ENCODE data around the gene ABHD14A. TPM values are rescaled to one million over a fixed set of nuclear protein-coding genes. Genes with fewer than 3 reads are reported as not detected.

ABHD14A gene
- total RNA-seq, 2 experiments from 2014 or later, result 10.2 to 12.9 TPM

GRCh38 chr3:51970606-51971300 is 4.1 kb upstream of the ABHD14A start:
- Mint-ChIP-seq H3K27ac (no peak overlapping the region), H3K4me1 (peaks cover 17% of the 10 kb centered on the region), H3K27me3 (no peaks in the 10 kb centered on the region), H3K36me3 (peaks cover 3% of the 10 kb centered on the region), H3K4me3 (no peak overlapping the region), H3K9me3 (no peaks in the 10 kb centered on the region)
- DNase-seq, result no peak

- Mint-ChIP-seq H3K9me3 (no peaks in the 10 kb centered on the region), H3K4me1 (peaks cover 17% of the 10 kb centered on the region), H3K27me3 (no peaks in the 10 kb centered on the region), H3K36me3 (peaks cover 3% of the 10 kb centered on the region), H3K4me3 (no peak overlapping the region), H3K27ac (no peak overlapping the region)
- DNase-seq, result no peak
These were observed 3.5 kb upstream of the ABHD14A start for GRCh38 chr3:51971350-51971749.

- Mint-ChIP-seq H3K4me1 (peaks cover 24% of the 10 kb centered on the region), H3K27ac (peak overlapping the region; percentile 95), H3K27me3 (no peaks in the 10 kb centered on the region), H3K36me3 (peaks cover 3% of the 10 kb centered on the region), H3K4me3 (peak overlapping the region; percentile 97), H3K9me3 (no peaks in the 10 kb centered on the region)
- peak; percentile 39 for DNase-seq
These were observed 444 bp upstream of the ABHD14A start for GRCh38 chr3:51974277-51974962.

DNA sequence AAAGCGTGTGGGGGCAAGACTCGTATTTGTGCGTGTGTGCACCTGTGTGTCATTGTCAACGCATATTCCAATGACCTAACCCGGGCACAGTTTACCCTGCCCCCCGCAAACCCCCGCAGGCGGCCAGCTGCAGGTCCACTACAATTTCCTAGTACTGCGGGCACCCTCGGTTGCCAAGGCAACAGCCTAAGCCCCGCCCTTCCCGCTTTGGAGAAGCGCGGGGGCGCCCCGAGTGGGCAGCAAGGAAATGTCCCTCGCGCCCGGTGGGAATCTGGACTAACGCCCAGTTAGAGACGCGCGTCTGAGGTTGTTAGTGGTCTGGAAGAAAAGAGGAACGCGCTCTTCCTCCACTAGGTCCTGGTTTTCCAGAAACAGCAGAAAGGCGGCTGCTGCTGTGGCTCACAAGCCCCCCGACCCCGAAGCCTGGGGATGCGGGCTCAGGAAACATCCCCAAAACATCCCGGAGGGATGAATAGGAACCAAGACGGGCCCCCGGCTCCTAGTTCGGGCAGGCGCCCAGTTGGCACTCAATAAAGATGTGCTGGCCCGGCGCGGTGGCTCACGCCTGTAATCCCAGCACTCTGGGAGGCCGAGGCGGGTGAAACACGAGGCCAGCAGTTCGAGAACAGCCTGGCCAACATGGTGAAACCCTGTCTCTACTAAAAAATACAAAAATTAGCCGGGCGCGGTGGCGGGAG is 1.1 kb downstream of the ABHD14A start:
- Mint-ChIP-seq H3K4me3 (peak overlapping the region; percentile 83), H3K36me3 (peaks cover 2% of the 10 kb centered on the region), H3K27me3 (no peaks in the 10 kb centered on the region), H3K9me3 (no peaks in the 10 kb centered on the region), H3K4me1 (peaks cover 24% of the 10 kb centered on the region), H3K27ac (no peak overlapping the region)
- DNase-seq, result peak; percentile 48

DNA sequence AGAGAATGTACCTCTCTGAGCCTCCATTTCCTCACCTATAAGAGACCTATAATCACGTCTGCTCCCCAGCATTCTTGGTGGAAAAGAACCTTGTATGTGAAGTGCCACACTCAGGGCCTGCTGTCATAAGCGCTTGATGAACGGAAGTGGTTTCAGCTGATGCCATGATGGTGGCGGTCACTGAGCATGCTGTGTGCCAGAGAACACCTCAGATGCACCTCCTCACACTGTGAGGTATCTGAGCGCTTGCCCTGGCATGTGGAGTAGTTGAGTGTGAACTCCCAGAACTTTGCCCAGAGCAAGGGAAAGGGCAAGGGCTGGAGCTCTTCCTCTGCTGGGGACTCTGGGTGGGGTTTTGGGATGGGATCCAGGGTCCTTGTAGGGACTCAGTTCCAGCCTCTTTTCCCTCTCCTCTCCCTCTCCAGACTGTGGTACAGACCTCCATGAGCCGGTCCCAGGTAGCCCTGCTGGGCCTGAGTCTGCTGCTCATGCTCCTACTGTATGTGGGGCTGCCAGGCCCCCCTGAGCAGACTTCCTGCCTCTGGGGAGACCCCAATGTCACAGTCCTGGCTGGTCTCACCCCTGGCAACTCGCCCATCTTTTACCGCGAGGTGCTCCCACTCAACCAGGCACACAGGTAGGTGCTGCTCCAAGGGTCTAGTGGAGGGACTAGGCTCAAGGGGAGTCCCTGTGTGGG is 2.7 kb downstream of the ABHD14A start:
- DNase-seq, result no peak
- H3K4me1 Mint-ChIP-seq, result peaks cover 30% of the 10 kb centered on the region
- H3K36me3 Mint-ChIP-seq, result peaks cover 1% of the 10 kb centered on the region
- H3K27ac Mint-ChIP-seq, result peak overlapping the region; percentile 64
- no peak overlapping the region for H3K4me3 Mint-ChIP-seq
- no peaks in the 10 kb centered on the region for H3K9me3 Mint-ChIP-seq
- no peaks in the 10 kb centered on the region for H3K27me3 Mint-ChIP-seq

- Mint-ChIP-seq H3K27me3 (no peaks in the 10 kb centered on the region), H3K4me3 (no peak overlapping the region), H3K27ac (no peak overlapping the region), H3K4me1 (peaks cover 32% of the 10 kb centered on the region), H3K36me3 (peaks cover 1% of the 10 kb centered on the region), H3K9me3 (no peaks in the 10 kb centered on the region)
- DNase-seq, result no peak
These were observed 3.3 kb downstream of the ABHD14A start for GRCh38 chr3:51978143-51978502.

DNA sequence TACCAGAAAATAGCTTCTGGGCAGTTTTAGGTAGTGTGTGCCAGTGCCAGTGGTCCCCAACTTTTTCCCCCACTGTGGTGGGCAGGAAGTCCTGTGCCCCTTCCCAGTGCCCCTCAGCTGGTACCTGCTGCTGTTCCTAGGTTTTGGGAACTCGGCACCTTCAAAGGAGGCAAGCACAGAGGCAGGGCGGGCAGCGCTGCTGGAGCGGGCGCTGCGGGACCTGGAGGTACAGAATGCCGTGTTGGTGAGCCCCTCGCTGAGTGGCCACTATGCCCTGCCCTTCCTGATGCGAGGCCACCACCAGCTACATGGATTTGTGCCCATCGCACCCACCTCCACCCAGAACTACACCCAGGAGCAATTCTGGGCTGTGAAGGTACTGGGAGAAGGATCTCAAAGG is 5.4 kb downstream of the ABHD14A start:
- H3K27me3 Mint-ChIP-seq, result no peaks in the 10 kb centered on the region
- no peak for DNase-seq
- no peaks in the 10 kb centered on the region for H3K9me3 Mint-ChIP-seq
- H3K4me3 Mint-ChIP-seq, result no peak overlapping the region
- H3K27ac Mint-ChIP-seq, result no peak overlapping the region
- peaks cover 31% of the 10 kb centered on the region for H3K4me1 Mint-ChIP-seq
- no peaks in the 10 kb centered on the region for H3K36me3 Mint-ChIP-seq

- Mint-ChIP-seq H3K36me3 (no peaks in the 10 kb centered on the region), H3K27ac (peak overlapping the region; percentile 89), H3K27me3 (no peaks in the 10 kb centered on the region), H3K4me3 (peak overlapping the region; percentile 88), H3K9me3 (no peaks in the 10 kb centered on the region), H3K4me1 (peaks cover 18% of the 10 kb centered on the region)
- DNase-seq, result peak; percentile 56
These were observed 7.5 kb downstream of the ABHD14A start for GRCh38 chr3:51982352-51982837.

GRCh38 chr3:51982838-51983577 is 8.1 kb downstream of the ABHD14A start, which contains the start of gene ACY1:
ACY1 (plus strand) TSS chr3:51983535; CDS start chr3:51984065, 530 bp downstream.
- Mint-ChIP-seq H3K4me1 (peaks cover 15% of the 10 kb centered on the region), H3K27ac (peak within 1 kb of the TSS; percentile 89), H3K36me3 (no peaks in the 10 kb centered on the region), H3K9me3 (no peaks in the 10 kb centered on the region), H3K4me3 (peak within 1 kb of the TSS; percentile 88), H3K27me3 (no peaks in the 10 kb centered on the region)
- DNase-seq, result peak; percentile 91

DNA sequence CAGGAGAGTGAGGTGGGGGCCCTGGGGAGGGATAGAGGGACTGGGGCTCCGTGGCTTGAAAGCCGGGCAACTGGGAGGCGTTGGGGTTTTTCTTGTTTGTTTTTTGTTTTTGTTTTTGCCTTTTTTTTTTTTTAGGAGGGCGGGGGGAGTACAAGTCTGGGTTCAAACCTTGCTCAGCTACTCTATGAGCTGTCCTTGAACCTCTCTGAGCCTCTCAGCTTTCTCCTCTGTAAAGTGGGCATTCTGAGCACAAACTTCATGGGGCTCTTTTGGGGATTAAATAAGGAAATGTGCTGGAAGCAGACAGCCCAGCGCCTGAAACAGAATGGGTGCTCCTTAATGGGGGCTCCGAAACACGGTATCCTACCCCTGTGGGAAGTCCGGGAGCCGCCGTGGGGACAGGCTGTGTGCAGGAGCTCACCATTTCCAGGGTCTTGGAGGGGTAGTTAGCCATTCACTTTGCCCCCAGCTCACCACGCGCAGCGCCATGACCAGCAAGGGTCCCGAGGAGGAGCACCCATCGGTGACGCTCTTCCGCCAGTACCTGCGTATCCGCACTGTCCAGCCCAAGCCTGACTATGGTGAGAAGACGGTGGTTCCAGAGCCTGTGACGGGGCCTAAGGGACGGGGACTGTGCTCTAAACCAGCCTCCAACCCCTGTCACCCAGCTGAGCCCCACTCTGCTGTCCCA is 8.9 kb downstream of the ABHD14A start:
- peak overlapping the region; percentile 88 for H3K4me3 Mint-ChIP-seq
- no peaks in the 10 kb centered on the region for H3K36me3 Mint-ChIP-seq
- H3K9me3 Mint-ChIP-seq, result no peaks in the 10 kb centered on the region
- H3K4me1 Mint-ChIP-seq, result peaks cover 16% of the 10 kb centered on the region
- no peaks in the 10 kb centered on the region for H3K27me3 Mint-ChIP-seq
- no peak for DNase-seq
- H3K27ac Mint-ChIP-seq, result peak overlapping the region; percentile 89

- Mint-ChIP-seq H3K27ac (peak overlapping the region; percentile 89), H3K4me1 (peaks cover 19% of the 10 kb centered on the region), H3K4me3 (peak overlapping the region; percentile 88), H3K27me3 (no peaks in the 10 kb centered on the region), H3K36me3 (no peaks in the 10 kb centered on the region), H3K9me3 (no peaks in the 10 kb centered on the region)
- DNase-seq, result no peak
These were observed 9.4 kb downstream of the ABHD14A start for GRCh38 chr3:51984269-51984647.

DNA sequence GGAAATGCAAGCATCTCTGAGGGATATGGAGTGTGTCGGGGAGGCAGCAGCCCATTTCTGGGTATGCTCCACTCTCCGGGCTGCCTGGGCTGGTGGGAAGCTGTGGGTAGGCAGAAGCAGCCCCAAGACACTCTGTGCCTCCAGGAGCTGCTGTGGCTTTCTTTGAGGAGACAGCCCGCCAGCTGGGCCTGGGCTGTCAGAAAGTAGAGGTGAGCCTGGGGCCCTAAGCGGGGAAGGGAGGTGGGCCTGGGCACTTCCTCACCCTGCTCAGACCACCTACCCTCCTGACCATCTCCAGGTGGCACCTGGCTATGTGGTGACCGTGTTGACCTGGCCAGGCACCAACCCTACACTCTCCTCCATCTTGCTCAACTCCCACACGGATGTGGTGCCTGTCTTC is 10.2 kb downstream of the ABHD14A start:
- Mint-ChIP-seq H3K36me3 (no peaks in the 10 kb centered on the region), H3K4me3 (no peak overlapping the region), H3K4me1 (peaks cover 19% of the 10 kb centered on the region), H3K9me3 (no peaks in the 10 kb centered on the region), H3K27me3 (no peaks in the 10 kb centered on the region), H3K27ac (peak overlapping the region; percentile 54)
- no peak for DNase-seq

DNA sequence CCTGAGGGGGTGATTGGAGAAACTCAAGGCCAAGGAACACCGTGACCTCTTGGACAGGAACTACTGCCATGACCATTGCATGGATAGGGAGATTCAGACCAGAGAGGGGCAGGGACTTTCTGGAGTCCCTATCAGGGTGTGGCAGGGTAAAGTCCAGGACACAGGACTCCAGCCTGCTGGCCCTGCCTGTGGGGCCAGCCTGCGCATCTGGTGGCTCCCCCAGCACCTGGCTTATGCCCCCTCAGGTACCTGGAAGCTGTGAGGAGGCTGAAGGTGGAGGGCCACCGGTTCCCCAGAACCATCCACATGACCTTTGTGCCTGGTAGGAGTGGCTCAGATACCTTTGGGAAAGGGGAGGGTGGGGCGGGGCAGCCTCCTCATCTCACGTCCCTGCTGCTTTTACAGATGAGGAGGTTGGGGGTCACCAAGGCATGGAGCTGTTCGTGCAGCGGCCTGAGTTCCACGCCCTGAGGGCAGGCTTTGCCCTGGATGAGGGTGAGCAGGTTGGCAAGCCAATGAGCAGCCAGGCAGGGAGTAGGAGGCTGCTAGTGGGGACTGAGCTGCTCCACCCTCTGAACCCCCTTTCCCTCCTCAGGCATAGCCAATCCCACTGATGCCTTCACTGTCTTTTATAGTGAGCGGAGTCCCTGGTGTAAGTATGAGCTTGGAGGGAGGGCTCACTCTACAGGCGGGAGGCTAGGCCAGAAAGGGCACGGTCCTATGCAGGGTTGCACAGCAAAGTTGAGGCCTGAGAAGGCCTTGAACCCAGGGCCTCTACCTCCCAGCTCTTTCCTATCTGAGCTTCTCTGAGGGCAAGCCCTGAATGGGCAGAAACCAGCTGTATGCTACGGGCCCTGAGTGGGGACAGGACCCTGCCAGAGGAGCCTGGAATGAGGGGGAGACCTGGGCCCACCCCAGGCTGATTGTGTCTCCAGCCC is 11.4 kb downstream of the ABHD14A start:
- no peak overlapping the region for H3K4me3 Mint-ChIP-seq
- H3K27ac Mint-ChIP-seq, result no peak overlapping the region
- peaks cover 20% of the 10 kb centered on the region for H3K4me1 Mint-ChIP-seq
- H3K36me3 Mint-ChIP-seq, result peaks cover 2% of the 10 kb centered on the region
- no peaks in the 10 kb centered on the region for H3K27me3 Mint-ChIP-seq
- no peak for DNase-seq
- no peaks in the 10 kb centered on the region for H3K9me3 Mint-ChIP-seq

All from activated naive CD8-positive, alpha-beta T cell treated with anti-CD3 and anti-CD28 coated beads for 36 hours (primary cell).